GM21576 (cell line): ENCODE results near the gene GRIK2.

Experiments used
- ATAC-seq: cut with Tn5 transposase; IDR thresholded peaks from one replicate; pipeline ENCODE4 v1.9.1; 2021; ENCODE audit warnings: mild to moderate bottlenecking, moderate library complexity; ENCODE audit not compliant: unreplicated experiment

Gene GRIK2

GRCh38 chr6:101765281-101765680 is 371.8 kb downstream of the GRIK2 start:
- no peak for ATAC-seq

GRCh38 chr6:101770116-101770515 is 376.6 kb downstream of the GRIK2 start:
- ATAC-seq, result no peak

- no peak for ATAC-seq
These were observed 383.4 kb downstream of the GRIK2 start for GRCh38 chr6:101776919-101777350.

GRCh38 chr6:101777646-101778045 is 384.1 kb downstream of the GRIK2 start:
- ATAC-seq, result no peak

GRCh38 chr6:101779051-101779844 is 385.7 kb downstream of the GRIK2 start:
- ATAC-seq, result no peak

GRCh38 chr6:101783287-101783686 is 389.8 kb downstream of the GRIK2 start:
- ATAC-seq, result no peak

- no peak for ATAC-seq
These were observed 390.6 kb downstream of the GRIK2 start for GRCh38 chr6:101784094-101784493.

GRCh38 chr6:101799531-101799930 is 406.0 kb downstream of the GRIK2 start:
- ATAC-seq, result no peak

GRCh38 chr6:101800598-101800997 is 407.1 kb downstream of the GRIK2 start:
- ATAC-seq, result no peak

- ATAC-seq, result no peak
These were observed 409.6 kb downstream of the GRIK2 start for GRCh38 chr6:101803136-101803535.

GRCh38 chr6:101806241-101806640 is 412.7 kb downstream of the GRIK2 start:
- ATAC-seq, result no peak

- ATAC-seq, result no peak
These were observed 417.6 kb downstream of the GRIK2 start for GRCh38 chr6:101811108-101811507.

- ATAC-seq, result no peak
These were observed 423.2 kb downstream of the GRIK2 start for GRCh38 chr6:101816716-101817115.

GRCh38 chr6:101818051-101818450 is 424.5 kb downstream of the GRIK2 start:
- ATAC-seq, result no peak

GRCh38 chr6:101824551-101825345 is 431.2 kb downstream of the GRIK2 start:
- ATAC-seq, result no peak

- ATAC-seq, result no peak
These were observed 432.8 kb downstream of the GRIK2 start for GRCh38 chr6:101826269-101826668.

- ATAC-seq, result no peak
These were observed 433.2 kb downstream of the GRIK2 start for GRCh38 chr6:101826678-101827077.

GRCh38 chr6:101830501-101831031 is 437.1 kb downstream of the GRIK2 start:
- no peak for ATAC-seq

- ATAC-seq, result no peak
These were observed 438.9 kb downstream of the GRIK2 start for GRCh38 chr6:101832371-101832770.

GRCh38 chr6:101840100-101840499 is 446.6 kb downstream of the GRIK2 start:
- no peak for ATAC-seq

GRCh38 chr6:101845172-101845571 is 451.7 kb downstream of the GRIK2 start:
- ATAC-seq, result peak; percentile 59

- ATAC-seq, result peak; percentile 83
These were observed 452.1 kb downstream of the GRIK2 start for GRCh38 chr6:101845621-101846020.
